GM18868 (cell line): Measurements from ENCODE around the gene RBMY1B.
A peak's percentile ranks its signal among the peaks of the same experiment; 100 is the strongest.
"Not testable (repeated sequence)": the region's sequence is repeated elsewhere in the genome, so short reads cannot be mapped to it uniquely, and the experiment has no call there.

Source experiments
- ATAC-seq: cut with Tn5 transposase; IDR thresholded peaks from one replicate; pipeline ENCODE4 v1.9.1; 2021; ENCODE audit warnings: mild to moderate bottlenecking, moderate library complexity; ENCODE audit not compliant: unreplicated experiment

Gene RBMY1B

GRCh38 chrY:21511038-21511437 is at the start of gene RBMY1B:
RBMY1B (plus strand) TSS chrY:21511338; CDS start chrY:21513351, 2,013 bp downstream.
- not testable (repeated sequence) for ATAC-seq

- ATAC-seq, result not testable (repeated sequence)
Measured at GRCh38 chrY:21462915-21463314, 48.2 kb upstream of the RBMY1B start.

GRCh38 chrY:21482967-21483366 is 28.2 kb upstream of the RBMY1B start:
- no peak for ATAC-seq

- not testable (repeated sequence) for ATAC-seq
Measured at GRCh38 chrY:21534579-21534978, 23.4 kb downstream of the RBMY1B start, which contains the start of gene RBMY1A1. RBMY1A1 (plus strand) TSS chrY:21534879; CDS start chrY:21536892, 2,013 bp downstream.

GRCh38 chrY:21559316-21559984 is 48.3 kb downstream of the RBMY1B start:
- ATAC-seq, result peak; percentile 96
